GM21576 (cell line): Measurements from ENCODE around the gene CHMP1B.

Experiments used
- ATAC-seq: cut with Tn5 transposase; IDR thresholded peaks from one replicate; pipeline ENCODE4 v1.9.1; 2021; ENCODE audit warnings: mild to moderate bottlenecking, moderate library complexity; ENCODE audit not compliant: unreplicated experiment

The CHMP1B gene

GRCh38 chr18:11851146-11851805 lies at the start of gene CHMP1B:
TSS of gene CHMP1B (plus strand) at chr18:11851413. CDS start at chr18:11851512, 99 bp downstream.
- peak; percentile 91 for ATAC-seq

DNA sequence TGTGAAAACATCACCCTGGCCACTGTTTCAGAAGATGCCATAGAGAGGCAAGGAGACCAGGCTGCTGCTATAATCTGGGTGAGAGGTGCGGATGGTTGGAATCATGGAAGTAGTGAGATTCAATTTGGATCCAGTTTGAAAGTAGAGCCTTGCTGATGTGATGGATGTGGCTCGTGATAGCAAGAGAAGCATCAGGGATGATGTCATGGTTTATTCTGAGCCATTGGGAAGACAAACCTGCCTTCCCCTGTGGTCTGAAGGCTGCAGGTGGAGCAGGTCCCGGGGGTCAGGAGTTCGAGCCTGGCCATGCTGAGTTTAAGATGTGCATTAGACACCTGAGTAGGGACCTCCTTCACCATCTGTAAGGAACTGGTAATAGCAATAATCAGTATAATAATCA lies 49.6 kb upstream of the CHMP1B start:
- no peak for ATAC-seq

GRCh38 chr18:11802158-11802557 lies 49.1 kb upstream of the CHMP1B start:
- ATAC-seq = no peak

DNA sequence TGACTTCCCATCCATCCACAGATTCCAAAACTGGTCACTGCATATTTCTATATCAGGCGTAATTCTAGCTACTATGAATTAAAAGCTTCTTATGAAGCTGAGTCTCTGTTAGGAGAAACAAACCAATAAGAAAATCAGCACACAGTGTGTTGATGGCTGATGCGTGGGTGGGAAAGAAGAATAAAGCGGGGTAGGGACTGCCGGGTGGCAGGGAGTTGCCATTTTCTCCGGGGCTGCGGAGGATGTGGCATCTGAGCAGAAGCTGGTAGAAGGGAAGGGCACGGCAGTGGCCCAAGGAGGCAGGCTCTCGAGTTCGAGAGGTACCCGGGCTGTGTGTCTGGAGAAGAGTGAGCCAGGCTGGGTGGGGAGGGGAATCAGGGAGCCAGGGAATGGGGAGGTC lies 48.6 kb upstream of the CHMP1B start:
- no peak for ATAC-seq

DNA sequence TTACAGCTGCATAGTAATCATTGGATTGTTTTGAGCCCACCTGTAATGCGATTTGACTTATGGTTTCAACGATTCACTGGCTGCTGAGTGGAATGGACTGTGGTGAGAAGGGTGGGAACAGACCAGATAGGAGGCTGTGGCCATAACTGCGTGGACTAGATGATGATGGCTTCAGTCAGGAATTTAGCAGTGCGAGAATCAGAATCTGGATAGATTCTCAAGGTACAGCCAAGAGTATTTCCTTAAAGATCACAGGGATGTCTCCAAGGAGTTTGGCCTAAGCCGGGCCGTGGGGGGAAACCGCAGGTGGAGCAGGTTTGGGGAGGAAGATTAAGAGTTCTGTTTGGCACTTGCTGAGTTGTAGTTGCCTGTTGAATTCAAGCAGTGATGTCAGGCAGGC lies 44.0 kb upstream of the CHMP1B start:
- ATAC-seq = no peak

DNA sequence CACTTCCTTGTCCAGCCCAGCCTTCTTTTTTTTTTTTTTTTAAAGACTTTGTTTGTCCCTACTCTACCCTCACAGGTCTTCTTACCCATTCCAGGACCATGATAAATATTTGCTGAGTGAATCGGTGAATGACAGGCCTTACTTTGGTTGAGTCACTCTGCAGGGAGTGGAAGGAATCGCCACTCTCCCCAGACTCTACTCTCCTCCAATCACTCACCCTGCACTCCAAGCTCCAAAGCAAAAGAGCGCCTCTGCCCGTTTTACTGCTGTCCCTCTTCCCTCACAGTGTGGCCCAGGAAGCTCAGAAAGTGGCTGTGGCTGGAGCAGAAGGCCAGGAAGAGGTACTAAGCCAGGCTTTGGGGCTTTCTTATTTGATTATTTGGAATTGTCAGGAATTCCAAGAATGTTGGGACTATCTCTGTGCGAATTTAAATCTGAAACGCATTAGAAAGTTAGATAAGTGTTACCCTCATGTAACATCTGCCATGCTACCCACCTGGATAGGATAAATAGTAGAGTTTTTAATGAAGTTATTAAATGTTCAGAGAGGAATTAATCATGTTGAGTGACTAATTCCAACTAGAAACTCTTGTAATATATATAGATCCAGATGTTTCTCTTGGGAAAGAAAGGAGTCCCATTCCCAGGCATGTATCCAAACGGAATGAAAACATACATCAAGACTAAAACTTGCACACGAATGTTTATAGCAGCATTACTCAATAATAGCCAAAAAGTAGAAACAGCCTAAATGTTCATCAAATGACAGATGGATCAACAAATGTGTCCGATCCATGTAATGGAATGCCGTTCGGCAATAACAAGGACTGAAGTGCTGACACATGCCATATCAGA lies 43.0 kb upstream of the CHMP1B start:
- ATAC-seq = no peak

- ATAC-seq = no peak
These were observed 41.3 kb upstream of the CHMP1B start for GRCh38 chr18:11809895-11810294.

DNA sequence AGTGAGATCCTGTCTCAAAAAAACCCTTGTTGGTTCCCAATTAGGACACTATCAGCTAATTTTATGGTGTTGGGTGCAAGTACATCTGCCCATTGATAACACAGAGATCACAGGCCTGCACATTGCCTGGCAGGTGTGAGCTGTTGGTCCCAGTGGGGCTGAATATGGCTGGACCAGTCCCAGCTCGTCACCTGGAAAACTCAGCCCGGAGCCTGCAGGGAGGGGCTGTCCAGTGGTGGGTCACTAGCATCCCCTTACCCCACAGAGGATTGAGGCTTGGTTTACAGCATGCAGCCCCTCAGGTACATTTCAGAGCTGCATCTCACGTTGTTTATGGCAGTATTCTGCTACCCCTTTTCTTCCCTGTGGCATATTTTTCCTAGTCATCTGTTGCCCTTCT lies 40.8 kb upstream of the CHMP1B start:
- no peak for ATAC-seq

DNA sequence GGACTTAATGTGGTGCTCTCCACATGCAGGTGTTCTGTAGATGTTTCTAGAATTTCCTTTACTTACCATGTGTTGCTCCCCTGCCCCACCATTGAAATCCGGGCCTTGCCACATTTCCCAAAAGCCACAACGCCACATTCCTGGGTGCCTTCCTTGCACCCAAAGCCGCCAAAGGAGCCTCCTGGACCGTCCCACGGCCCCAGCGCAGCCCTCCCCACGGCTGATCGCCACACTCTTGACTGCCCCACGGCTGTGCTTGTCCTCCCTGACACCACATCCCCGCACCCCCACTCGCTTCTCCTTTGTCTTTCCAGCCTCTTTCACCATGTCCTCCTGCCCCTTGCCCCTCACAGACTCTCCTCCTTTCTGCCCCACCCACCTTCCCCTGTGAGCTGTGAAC lies 40.2 kb upstream of the CHMP1B start:
- ATAC-seq = no peak

- no peak for ATAC-seq
These were observed 34.0 kb upstream of the CHMP1B start for GRCh38 chr18:11817229-11817628.

- ATAC-seq = no peak
These were observed 32.6 kb upstream of the CHMP1B start for GRCh38 chr18:11818486-11819203.

DNA sequence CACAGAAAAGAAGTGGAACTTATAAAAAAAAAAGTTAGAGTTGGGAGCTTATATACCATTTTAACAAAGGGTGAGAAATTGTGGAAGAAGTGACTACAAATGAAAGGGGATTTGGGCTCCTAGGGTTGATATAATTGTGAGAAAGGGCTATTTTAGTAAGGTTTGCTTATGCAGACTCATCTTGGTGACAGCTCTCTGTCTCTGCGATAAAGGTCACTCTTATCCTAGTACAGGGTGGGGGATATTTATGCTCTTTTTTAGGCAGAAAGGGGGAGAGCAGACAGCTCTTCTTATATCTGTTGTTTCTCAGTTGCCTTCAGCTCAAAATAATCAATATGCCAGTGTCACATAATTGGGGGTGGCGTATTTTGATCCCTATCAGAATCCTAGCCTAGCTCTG lies 31.3 kb upstream of the CHMP1B start:
- ATAC-seq = no peak

DNA sequence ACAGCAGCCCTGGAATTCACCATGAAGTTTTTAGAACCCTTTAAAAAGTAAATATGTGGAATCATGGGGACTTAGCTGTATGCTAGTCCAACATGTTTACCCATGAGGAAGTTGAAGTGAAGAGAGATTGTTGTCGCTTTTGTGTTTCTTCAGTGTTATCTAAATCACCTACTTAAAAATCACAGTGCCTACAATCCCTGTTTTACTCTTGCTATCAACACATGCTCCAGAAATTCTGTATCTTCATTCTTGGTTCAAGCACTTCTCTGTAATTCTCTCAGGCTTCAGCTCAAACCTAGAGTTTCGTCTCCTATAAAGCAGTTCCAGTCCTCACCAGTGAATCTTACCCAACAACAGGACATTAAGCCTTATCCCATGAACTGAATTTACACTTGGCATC lies 30.5 kb upstream of the CHMP1B start:
- ATAC-seq = no peak

DNA sequence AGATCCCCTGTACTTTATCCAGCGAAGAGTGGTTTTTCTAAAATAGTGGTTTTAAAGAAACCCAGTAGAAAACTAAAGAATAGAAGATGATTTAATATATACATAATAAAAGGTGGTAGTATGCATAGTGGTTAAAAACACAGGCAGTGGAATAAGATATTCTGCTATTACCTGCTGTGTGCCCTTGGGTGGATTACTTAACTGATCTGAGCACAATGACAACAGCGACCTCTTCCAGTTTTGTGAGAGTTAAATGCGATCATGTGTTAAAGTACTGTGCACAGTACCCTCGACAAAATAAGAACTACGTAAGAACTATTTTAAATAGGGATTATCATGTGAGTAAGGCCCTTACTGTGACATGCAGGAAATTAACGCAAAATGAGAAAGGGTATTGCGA lies 30.0 kb upstream of the CHMP1B start:
- no peak for ATAC-seq

- no peak for ATAC-seq
These were observed 29.5 kb upstream of the CHMP1B start for GRCh38 chr18:11821643-11822237.

GRCh38 chr18:11823545-11823944 lies 27.7 kb upstream of the CHMP1B start:
- no peak for ATAC-seq

- ATAC-seq = no peak
These were observed 24.4 kb upstream of the CHMP1B start for GRCh38 chr18:11826836-11827235.

DNA sequence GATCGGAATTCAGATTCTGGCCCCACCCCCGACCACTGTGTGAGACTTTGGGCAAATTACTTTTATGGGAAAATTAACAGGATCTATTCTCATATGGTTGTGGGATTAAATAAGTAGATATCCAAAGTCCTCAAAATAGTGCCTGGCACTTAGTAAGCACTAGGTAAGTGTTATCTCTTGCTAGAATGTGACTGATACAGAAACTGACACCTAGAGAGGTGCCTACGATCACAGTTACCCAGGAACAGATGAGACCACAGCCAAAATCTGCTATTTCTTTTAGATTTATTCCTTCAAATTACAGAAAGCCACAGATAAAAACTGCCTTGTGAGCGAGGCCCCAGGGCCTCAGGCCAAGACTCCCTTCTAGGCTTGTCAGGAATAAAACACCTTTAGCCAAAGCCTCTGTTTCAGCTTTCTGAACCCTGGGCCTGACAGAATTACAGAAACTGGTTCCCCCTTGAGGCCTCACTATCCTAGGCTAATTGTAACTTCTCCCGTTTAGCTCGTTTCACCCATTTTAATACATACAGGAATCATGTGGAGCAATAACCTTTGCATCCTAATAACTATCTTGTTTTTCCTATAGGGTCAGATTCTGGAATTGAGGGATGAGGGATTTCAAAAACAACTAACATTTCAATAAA lies 22.3 kb upstream of the CHMP1B start:
- ATAC-seq = no peak

- ATAC-seq = no peak
These were observed 20.6 kb upstream of the CHMP1B start for GRCh38 chr18:11830585-11830984.

DNA sequence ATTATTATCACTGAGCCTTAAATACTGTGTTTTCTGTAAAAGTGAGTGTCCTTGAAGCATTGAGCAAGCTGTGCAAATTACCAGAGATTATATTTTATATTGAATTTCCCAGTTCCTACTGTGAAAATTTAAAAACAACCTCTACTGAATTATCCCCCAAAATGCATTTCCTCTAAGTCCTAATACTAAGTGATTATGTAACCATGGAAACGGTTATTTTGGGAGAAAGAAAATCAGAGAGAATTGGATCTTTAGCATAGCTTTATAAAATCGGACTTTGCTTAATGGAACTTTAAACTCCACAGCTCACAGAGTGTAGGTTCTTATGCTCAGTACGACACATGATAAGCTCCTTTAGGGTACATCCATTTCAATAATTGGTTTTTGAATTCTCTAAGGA lies 19.3 kb upstream of the CHMP1B start:
- no peak for ATAC-seq

DNA sequence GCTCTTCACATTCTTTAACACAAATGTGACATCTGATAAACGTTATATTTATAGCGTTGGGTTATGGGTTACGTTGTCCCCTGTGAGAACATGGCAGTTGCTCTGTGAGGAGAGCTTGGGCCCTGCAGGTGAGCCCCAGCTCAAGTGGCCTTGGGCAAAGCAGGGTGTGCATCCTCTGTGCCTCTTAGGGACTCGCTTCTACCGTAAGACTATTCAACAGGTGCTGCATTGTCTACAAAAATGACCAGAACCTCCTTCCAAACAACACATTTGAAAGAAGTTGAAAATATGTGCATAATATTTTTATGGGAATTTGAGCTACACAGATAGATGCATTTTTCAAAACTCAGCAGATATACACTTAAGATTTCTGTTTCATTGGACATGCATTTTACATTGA lies 16.4 kb upstream of the CHMP1B start:
- ATAC-seq = no peak
